KMS-11 (cell line): ENCODE results near the gene FOXJ3.

Experiments used
- H2AFZ ChIP-seq: fragments of 200-600 bp; sonication (generic); 2 replicates; pipeline ENCODE4 v1.6.1; 2016; ENCODE audit warnings: antibody characterized with exemption, mixed run types, low read depth
- H3K27ac ChIP-seq: fragments of 200-600 bp; sonication (generic); 2 replicates; pipeline ENCODE4 v1.6.1; 2016; ENCODE audit warnings: mild to moderate bottlenecking, mixed run types
- H3K27me3 ChIP-seq: fragments of 200-600 bp; sonication (generic); 2 replicates; pipeline ENCODE4 v1.6.1; 2017; ENCODE audit warnings: mild to moderate bottlenecking, low read depth, mixed run types, moderate library complexity; ENCODE audit not compliant: insufficient read depth
- H3K36me3 ChIP-seq: fragments of 200-600 bp; sonication (generic); 2 replicates; pipeline ENCODE4 v1.6.1; 2017; ENCODE audit warnings: mild to moderate bottlenecking, mixed run types; ENCODE audit not compliant: insufficient read depth
- H3K4me1 ChIP-seq: fragments of 200-600 bp; sonication (generic); 2 replicates; pipeline ENCODE4 v1.6.1; 2016; ENCODE audit warnings: mild to moderate bottlenecking, low read depth, mixed run types; ENCODE audit not compliant: poor library complexity, severe bottlenecking
- H3K4me2 ChIP-seq: fragments of 200-600 bp; sonication (generic); 2 replicates; pipeline ENCODE4 v1.7.0; 2016; ENCODE audit warnings: mild to moderate bottlenecking, mixed run types
- H3K4me3 ChIP-seq: fragments of 200-600 bp; sonication (generic); IDR thresholded peaks from 2 replicates; pipeline ENCODE4 v1.6.1; 2017; ENCODE audit warnings: low read depth, low read length, mixed read lengths; ENCODE audit not compliant: insufficient read depth
- H3K79me2 ChIP-seq: fragments of 200-600 bp; sonication (generic); 2 replicates; pipeline ENCODE4 v1.6.1; 2016; ENCODE audit warnings: low read depth, mixed run types; ENCODE audit not compliant: insufficient read depth
- H3K9ac ChIP-seq: fragments of 200-600 bp; sonication (generic); 2 replicates; pipeline ENCODE4 v1.6.1; 2016; ENCODE audit warnings: mild to moderate bottlenecking, mixed run types
- H4K20me1 ChIP-seq: fragments of 200-600 bp; sonication (generic); 2 replicates; pipeline ENCODE4 v1.6.1; 2016; ENCODE audit warnings: mild to moderate bottlenecking, mixed run types; ENCODE audit not compliant: insufficient read depth
- TF ChIP-seq, protein P1 (sequence below): fragments of 200-600 bp; sonication (generic); conservative IDR thresholded peaks from 2 replicates; pipeline ENCODE4 v1.6.1; 2017; ENCODE audit warnings: low read depth, mild to moderate bottlenecking, antibody characterized with exemption, low read length, moderate library complexity, mixed read lengths

Gene FOXJ3

DNA sequence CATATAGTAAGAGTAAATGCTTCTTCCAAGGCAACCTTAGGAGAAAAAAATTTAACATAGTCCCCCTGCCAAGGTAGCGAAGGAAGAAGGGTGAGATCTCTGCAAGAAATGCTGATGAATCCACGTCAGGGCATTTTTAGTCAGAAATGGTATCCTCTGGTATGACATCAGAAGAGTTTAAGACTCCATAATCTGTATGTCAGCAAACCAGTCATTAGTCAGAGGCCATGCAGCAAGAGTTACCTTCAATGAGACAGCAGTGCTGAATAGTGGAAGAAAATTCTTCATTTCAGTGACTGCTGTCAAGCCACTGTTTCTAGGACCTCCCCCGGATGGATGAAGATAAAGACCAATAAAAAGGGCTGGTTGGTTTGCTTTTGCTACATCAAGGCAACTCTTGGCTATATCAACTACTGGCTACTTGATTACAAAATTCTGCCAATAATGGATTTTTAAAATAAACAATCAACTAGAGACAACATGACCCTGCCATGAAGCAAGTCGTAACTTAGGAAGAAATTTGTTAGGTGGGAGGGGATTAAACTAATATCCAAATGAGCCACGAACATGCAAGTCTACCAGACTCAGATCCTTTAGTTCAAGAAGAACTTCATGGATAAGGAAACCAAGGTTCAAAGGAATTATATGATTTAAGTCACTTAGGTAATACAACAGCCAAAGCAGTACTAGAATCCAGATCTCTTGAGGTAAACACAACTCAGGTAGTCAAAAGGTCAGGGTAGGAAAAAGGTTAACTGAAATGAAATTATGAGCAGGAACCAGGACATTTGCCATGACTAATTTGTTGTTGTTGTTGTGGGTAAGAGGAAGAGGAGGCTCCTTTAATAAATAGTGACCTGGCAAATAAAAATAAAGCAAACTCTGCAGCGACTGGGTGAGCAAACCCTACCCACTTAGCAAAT is 144.8 kb downstream of the FOXJ3 start:
- TF ChIP-seq, protein P1, sequence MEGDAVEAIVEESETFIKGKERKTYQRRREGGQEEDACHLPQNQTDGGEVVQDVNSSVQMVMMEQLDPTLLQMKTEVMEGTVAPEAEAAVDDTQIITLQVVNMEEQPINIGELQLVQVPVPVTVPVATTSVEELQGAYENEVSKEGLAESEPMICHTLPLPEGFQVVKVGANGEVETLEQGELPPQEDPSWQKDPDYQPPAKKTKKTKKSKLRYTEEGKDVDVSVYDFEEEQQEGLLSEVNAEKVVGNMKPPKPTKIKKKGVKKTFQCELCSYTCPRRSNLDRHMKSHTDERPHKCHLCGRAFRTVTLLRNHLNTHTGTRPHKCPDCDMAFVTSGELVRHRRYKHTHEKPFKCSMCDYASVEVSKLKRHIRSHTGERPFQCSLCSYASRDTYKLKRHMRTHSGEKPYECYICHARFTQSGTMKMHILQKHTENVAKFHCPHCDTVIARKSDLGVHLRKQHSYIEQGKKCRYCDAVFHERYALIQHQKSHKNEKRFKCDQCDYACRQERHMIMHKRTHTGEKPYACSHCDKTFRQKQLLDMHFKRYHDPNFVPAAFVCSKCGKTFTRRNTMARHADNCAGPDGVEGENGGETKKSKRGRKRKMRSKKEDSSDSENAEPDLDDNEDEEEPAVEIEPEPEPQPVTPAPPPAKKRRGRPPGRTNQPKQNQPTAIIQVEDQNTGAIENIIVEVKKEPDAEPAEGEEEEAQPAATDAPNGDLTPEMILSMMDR, result no peak
- H3K36me3 ChIP-seq, result no peaks in the 10 kb centered on the region

DNA sequence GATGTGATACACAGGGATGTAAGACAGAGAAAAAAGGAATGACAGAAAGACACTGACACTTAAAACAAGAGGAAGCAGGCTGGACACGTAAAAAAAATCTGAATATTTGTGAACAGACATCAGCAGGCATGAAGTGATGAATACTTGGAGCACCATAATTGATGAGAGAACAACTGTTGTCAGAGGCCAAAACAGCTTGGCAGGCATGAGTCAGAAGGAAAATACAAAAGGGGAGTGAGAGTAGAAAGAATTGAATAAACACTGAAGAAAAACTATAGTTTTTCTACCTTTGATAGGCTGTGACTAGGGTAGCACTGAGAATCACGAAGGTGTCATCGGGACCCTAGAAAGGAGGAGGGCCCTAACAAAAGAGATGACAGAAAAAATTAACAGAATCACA is 148.9 kb downstream of the FOXJ3 start:
- no peaks in the 10 kb centered on the region for H3K4me1 ChIP-seq
- TF ChIP-seq, protein P1, result no peak
- H3K9ac ChIP-seq, result no peak overlapping the region
- H3K27me3 ChIP-seq, result no peaks in the 10 kb centered on the region
- no peaks in the 10 kb centered on the region for H3K79me2 ChIP-seq
- no peak overlapping the region for H2AFZ ChIP-seq
- H3K4me3 ChIP-seq, result no peak overlapping the region
- no peaks in the 10 kb centered on the region for H3K36me3 ChIP-seq
- H3K27ac ChIP-seq, result no peak overlapping the region
- H4K20me1 ChIP-seq, result no peaks in the 10 kb centered on the region
- no peak overlapping the region for H3K4me2 ChIP-seq

More for the DNA sequence above, 144.8 kb downstream of the FOXJ3 start:
- no peak overlapping the region for H3K4me3 ChIP-seq
- H4K20me1 ChIP-seq, result no peaks in the 10 kb centered on the region
- H2AFZ ChIP-seq, result no peak overlapping the region
- H3K4me1 ChIP-seq, result no peaks in the 10 kb centered on the region
- H3K4me2 ChIP-seq, result no peak overlapping the region
- H3K27ac ChIP-seq, result no peak overlapping the region
- no peaks in the 10 kb centered on the region for H3K27me3 ChIP-seq
- no peaks in the 10 kb centered on the region for H3K79me2 ChIP-seq
- H3K9ac ChIP-seq, result no peak overlapping the region

GRCh38 chr1:42184616-42185015 is 150.4 kb downstream of the FOXJ3 start:
- Histone ChIP-seq H3K36me3 (no peaks in the 10 kb centered on the region), H3K9ac (no peak overlapping the region), H2AFZ (no peak overlapping the region), H3K4me3 (no peak overlapping the region), H4K20me1 (no peaks in the 10 kb centered on the region), H3K27me3 (no peaks in the 10 kb centered on the region), H3K4me1 (no peaks in the 10 kb centered on the region), H3K4me2 (no peak overlapping the region), H3K27ac (no peak overlapping the region), H3K79me2 (no peaks in the 10 kb centered on the region)
- TF ChIP-seq, protein P1, result no peak

DNA sequence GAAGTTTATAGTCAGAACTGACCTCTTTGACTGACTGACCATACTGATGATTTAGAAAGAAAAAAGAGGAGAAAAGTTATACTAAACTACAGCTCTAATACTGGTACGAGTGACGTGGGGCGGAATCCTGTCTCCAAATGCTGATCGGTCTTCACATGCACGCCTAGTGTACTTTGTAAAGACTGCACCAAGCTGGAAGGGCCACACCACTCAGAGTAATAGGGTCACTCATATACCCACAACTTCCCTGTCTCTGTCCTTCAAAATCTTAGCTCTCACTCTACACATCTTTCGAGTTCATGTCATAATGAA is 151.1 kb downstream of the FOXJ3 start:
- Histone ChIP-seq H3K4me1 (no peaks in the 10 kb centered on the region), H3K36me3 (no peaks in the 10 kb centered on the region), H3K27ac (no peak overlapping the region), H4K20me1 (no peaks in the 10 kb centered on the region), H3K9ac (no peak overlapping the region), H3K4me3 (no peak overlapping the region), H2AFZ (no peak overlapping the region), H3K79me2 (no peaks in the 10 kb centered on the region), H3K4me2 (no peak overlapping the region), H3K27me3 (no peaks in the 10 kb centered on the region)
- TF ChIP-seq, protein P1, result no peak
